ENCODE measurements around the gene PLEKHO2. TPM values are rescaled to one million over a fixed set of nuclear protein-coding genes. Genes with fewer than 3 reads are reported as not detected.

PLEKHO2 gene
- total RNA-seq, 4 donors from 2014 or later = 10.3 to 46.2 (median 23.0) TPM

GRCh38 chr15:64877435-64877834 is 35.7 kb downstream of the PLEKHO2 start:
- Histone ChIP-seq H3K4me1 (no peaks in the 10 kb centered on the region), H3K4me3 (no peak overlapping the region), H3K9me3 (no peaks in the 10 kb centered on the region), H3K27me3 (no peaks in the 10 kb centered on the region), H3K36me3 (no peaks in the 10 kb centered on the region), H3K27ac (peak overlapping the region; percentile 49 to 64)
- TF ChIP-seq POLR2A (IDR thresholded peaks at IDR 0.05) (no peak), CTCF (IDR thresholded peaks at IDR 0.05) (no peak)
- intact Hi-C loops (cut with DNase I; ENCODE audit: low total_unique reads) = no loop called here
- DNase-seq = peak; percentile 51 to 65

- DNase-seq = no peak
- no peaks in the 10 kb centered on the region for H3K27me3 ChIP-seq
- no peaks in the 10 kb centered on the region for H3K36me3 ChIP-seq
- H3K4me3 ChIP-seq = no peak overlapping the region
- TF ChIP-seq POLR2A (IDR thresholded peaks at IDR 0.05) = no peak
- no peak for TF ChIP-seq CTCF (IDR thresholded peaks at IDR 0.05)
- H3K4me1 ChIP-seq = no peaks in the 10 kb centered on the region
- intact Hi-C loops (cut with DNase I; ENCODE audit: low total_unique reads) = no loop called here
- H3K27ac ChIP-seq = peak overlapping the region; percentile 49 to 64
- no peaks in the 10 kb centered on the region for H3K9me3 ChIP-seq
These were observed 37.0 kb downstream of the PLEKHO2 start for GRCh38 chr15:64878705-64879104.

- H3K27me3 ChIP-seq = no peaks in the 10 kb centered on the region
- TF ChIP-seq POLR2A (IDR thresholded peaks at IDR 0.05) (no peak), CTCF (IDR thresholded peaks at IDR 0.05) (no peak)
- H3K4me3 ChIP-seq = no peak overlapping the region
- H3K9me3 ChIP-seq = no peaks in the 10 kb centered on the region
- DNase-seq = no peak
- H3K36me3 ChIP-seq = no peaks in the 10 kb centered on the region
- intact Hi-C loops (cut with DNase I; ENCODE audit: low total_unique reads) = no loop called here
- H3K4me1 ChIP-seq = no peaks in the 10 kb centered on the region
- peak overlapping the region; percentile 18 to 32 for H3K27ac ChIP-seq
These were observed 41.4 kb downstream of the PLEKHO2 start for GRCh38 chr15:64883100-64883581.

- Histone ChIP-seq H3K9me3 (no peaks in the 10 kb centered on the region), H3K36me3 (no peaks in the 10 kb centered on the region), H3K4me3 (no peak overlapping the region), H3K27ac (peak overlapping the region; percentile 18 to 32), H3K4me1 (no peaks in the 10 kb centered on the region), H3K27me3 (no peaks in the 10 kb centered on the region)
- peak; percentile 61 to 68 for DNase-seq
- intact Hi-C loops (cut with DNase I; ENCODE audit: low total_unique reads) = no loop called here
- TF ChIP-seq POLR2A (IDR thresholded peaks at IDR 0.05) (no peak), CTCF (IDR thresholded peaks at IDR 0.05) (no peak)
These were observed 42.3 kb downstream of the PLEKHO2 start for GRCh38 chr15:64883997-64884511.

GRCh38 chr15:64884679-64885078 is 43.0 kb downstream of the PLEKHO2 start:
- no peak overlapping the region for H3K27ac ChIP-seq
- intact Hi-C loops (cut with DNase I; ENCODE audit: low total_unique reads) = no loop called here
- no peaks in the 10 kb centered on the region for H3K27me3 ChIP-seq

GRCh38 chr15:64888336-64888735 is 46.6 kb downstream of the PLEKHO2 start:
- no peaks in the 10 kb centered on the region for H3K4me1 ChIP-seq
- H3K36me3 ChIP-seq = no peaks in the 10 kb centered on the region
- no peak overlapping the region for H3K27ac ChIP-seq
- no peak for TF ChIP-seq POLR2A (IDR thresholded peaks at IDR 0.05)
- TF ChIP-seq CTCF (IDR thresholded peaks at IDR 0.05) = no peak
- no peaks in the 10 kb centered on the region for H3K9me3 ChIP-seq
- H3K27me3 ChIP-seq = no peaks in the 10 kb centered on the region
- H3K4me3 ChIP-seq = no peak overlapping the region
- DNase-seq = no peak
- intact Hi-C loops (cut with DNase I; ENCODE audit: low total_unique reads) = no loop called here

More at GRCh38 chr15:64884679-64885078, 43.0 kb downstream of the PLEKHO2 start:
- Histone ChIP-seq H3K4me1 (no peaks in the 10 kb centered on the region), H3K4me3 (no peak overlapping the region), H3K36me3 (no peaks in the 10 kb centered on the region), H3K9me3 (no peaks in the 10 kb centered on the region)
- DNase-seq = no peak
- TF ChIP-seq POLR2A (IDR thresholded peaks at IDR 0.05) = no peak
